A549 treated with Hydrocortisone at 1 μM for 4 hours (cell line): Measurements from ENCODE around the gene OR8D1. TPM values are rescaled to one million over a fixed set of nuclear protein-coding genes. Genes with fewer than 3 reads are reported as not detected.

Experiments used
- total RNA-seq: library from RNA; stranded (reverse); fragments of 200-300 nt; extraction: Qiagen RNA extraction; gene quantifications from 5 replicates; pipeline ENCODE4 v1.2.3, GENCODE V29; 2022

The OR8D1 gene
- not detected in 5 replicates for total RNA-seq

DNA sequence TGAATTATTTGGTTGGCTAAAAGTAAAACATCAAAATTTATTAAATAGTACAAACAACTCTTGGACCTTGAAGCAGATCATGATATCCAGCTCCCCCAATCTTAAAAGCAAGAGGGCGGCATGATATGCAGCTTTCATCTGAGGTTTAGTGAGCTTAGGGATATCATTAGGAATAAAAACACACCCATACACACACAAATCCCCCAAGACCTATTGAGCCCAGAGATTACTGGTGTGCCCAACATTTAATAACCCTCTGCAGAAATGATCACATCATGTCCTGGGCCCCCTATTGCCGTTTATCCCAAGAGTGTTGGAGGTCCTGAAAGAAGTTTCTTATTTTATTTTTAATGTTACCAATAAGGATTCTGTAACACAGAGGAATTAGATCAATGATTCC, at the start of gene OR8D1:
Gene OR8D1, minus strand, starts transcription at position 101 of the 400 bp plus-strand sequence. CDS start 3,183 bp downstream, outside the sequence.

DNA sequence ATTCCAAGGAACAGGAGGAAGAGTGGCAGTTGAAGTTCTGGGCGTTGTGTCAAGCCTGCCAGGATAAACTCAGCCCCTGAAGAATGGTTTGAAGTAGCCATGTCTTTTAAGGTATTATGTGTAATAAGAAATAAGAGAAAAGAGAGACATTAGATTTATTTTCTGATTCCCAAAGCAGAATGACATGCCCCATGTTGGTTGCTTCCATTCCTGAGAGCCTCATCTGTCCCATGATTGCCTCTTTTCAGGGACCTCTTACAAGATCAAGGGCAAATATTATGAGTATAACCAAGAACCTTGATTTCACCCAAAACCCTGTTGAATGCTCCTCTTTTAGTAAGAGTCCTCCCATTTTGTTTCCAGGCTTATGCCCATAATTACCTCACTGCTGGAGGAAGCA, 6.3 kb upstream of the OR8D1 start, which contains the start of gene OR8D2:
Gene OR8D2, minus strand, starts transcription at position 101 of the 400 bp plus-strand sequence. Its CDS starts 0 bp downstream, at position 101.

DNA sequence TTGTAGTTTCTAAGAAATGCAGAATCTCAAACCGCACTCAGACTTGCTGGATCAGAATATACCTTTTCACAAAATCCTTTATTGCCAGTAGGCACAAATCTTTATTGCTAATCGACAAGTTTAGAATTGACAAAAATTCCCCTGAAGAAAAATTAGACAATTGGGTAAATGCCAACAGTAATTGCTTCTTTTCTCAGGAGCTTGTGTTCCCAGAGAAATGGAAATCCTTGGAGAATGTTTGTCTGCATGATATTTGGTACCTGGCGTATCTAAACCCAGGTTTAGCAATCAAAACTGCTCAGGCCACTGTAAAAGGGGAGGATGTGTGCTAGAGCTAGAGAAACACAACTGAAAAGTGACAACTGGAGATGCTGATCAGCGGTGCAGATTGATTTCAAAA, 57.7 kb downstream of the OR8D1 start, which contains the start of gene OR8G5:
Gene OR8G5, plus strand, starts transcription at position 301 of the 400 bp plus-strand sequence. CDS start 8,556 bp downstream, outside the sequence.

Other genes starting within 250 kb of the OR8D1 start
- gene VWA5A, start 198.5 kb downstream of the OR8D1 start, total RNA-seq, result 0.09 to 0.28 TPM (median 0.24 TPM) in 5 replicates
- not detected in 5 replicates for gene OR10D3, start 130.6 kb downstream of the OR8D1 start, total RNA-seq
- not detected in 5 replicates for gene OR8G1, start 72.9 kb downstream of the OR8D1 start, total RNA-seq
- not detected in 5 replicates for gene OR8G5, start 57.6 kb downstream of the OR8D1 start, total RNA-seq
- gene OR8D2, start 6.2 kb upstream of the OR8D1 start, total RNA-seq, result not detected in 5 replicates
- gene OR8B2, start 70.5 kb upstream of the OR8D1 start, total RNA-seq, result not detected in 5 replicates
- gene OR8B3, start 85.1 kb upstream of the OR8D1 start, total RNA-seq, result not detected in 5 replicates
- not detected in 5 replicates for gene OR8B4, start 110.9 kb upstream of the OR8D1 start, total RNA-seq
- gene OR8B8, start 131.7 kb upstream of the OR8D1 start, total RNA-seq, result not detected in 5 replicates
- not detected in 5 replicates for gene OR8B12, start 229.7 kb upstream of the OR8D1 start, total RNA-seq